Stomach (tissue), 4 donors: Measurements from ENCODE around the gene LLCFC1.
"Not testable (repeated sequence)": the region's sequence is repeated elsewhere in the genome, so short reads cannot be mapped to it uniquely, and the experiment has no call there.

Experiments
- POLR2A ChIP-seq, 4 donors: fragments of 450-650 bp; IDR thresholded peaks; one replicate each; pipeline ENCODE4 v1.6.1; 2016; ENCODE audit warnings: antibody characterized with exemption in 4 of 4, control low read depth in 2 of 4, mild to moderate bottlenecking in 1 of 4, moderate library complexity in 1 of 4
- POLR2AphosphoS5 ChIP-seq, 3 donors: sonication (generic); formaldehyde crosslinking; IDR thresholded peaks; one replicate each; pipeline ENCODE4 v1.6.1; 2016; ENCODE audit warnings: antibody characterized with exemption in 3 of 3
- TF ChIP-seq, protein P1 (sequence below), 7 experiments: fragments of 450-650 bp in 4 of 7; fragments of 200-600 bp in 3 of 7; sonication (generic) in 3 of 7; IDR thresholded peaks; one replicate each; pipeline ENCODE4 v1.5.1; 2016 to 2019; ENCODE audit warnings: antibody characterized with exemption in 7 of 7, control low read depth in 2 of 7, mild to moderate bottlenecking in 1 of 7

DNA sequence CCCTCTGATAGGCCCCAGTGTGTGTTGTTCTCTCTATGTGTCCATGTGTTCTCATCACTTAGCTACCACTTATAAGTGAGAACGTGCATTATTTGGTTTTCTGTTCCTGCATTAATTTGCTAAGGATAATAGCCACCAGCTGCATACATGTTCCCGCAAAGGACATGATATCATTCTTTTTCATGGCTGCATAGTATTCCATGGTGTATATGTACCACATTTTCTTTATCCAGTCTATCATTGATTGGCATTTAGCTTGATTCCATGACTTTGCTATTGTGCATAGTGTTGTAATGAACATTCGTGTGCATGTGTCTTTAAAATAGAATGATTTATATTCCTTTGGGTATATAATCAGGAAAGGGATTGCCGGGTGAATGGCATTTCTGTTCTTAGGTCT, 39.1 kb downstream of the LLCFC1 start:
- TF ChIP-seq, protein P1, sequence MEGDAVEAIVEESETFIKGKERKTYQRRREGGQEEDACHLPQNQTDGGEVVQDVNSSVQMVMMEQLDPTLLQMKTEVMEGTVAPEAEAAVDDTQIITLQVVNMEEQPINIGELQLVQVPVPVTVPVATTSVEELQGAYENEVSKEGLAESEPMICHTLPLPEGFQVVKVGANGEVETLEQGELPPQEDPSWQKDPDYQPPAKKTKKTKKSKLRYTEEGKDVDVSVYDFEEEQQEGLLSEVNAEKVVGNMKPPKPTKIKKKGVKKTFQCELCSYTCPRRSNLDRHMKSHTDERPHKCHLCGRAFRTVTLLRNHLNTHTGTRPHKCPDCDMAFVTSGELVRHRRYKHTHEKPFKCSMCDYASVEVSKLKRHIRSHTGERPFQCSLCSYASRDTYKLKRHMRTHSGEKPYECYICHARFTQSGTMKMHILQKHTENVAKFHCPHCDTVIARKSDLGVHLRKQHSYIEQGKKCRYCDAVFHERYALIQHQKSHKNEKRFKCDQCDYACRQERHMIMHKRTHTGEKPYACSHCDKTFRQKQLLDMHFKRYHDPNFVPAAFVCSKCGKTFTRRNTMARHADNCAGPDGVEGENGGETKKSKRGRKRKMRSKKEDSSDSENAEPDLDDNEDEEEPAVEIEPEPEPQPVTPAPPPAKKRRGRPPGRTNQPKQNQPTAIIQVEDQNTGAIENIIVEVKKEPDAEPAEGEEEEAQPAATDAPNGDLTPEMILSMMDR (IDR thresholded peaks at IDR 0.05): not testable (repeated sequence)
- TF ChIP-seq POLR2A, POLR2AphosphoS5 (IDR thresholded peaks at IDR 0.05): not testable (repeated sequence)
